Neural cell (in vitro differentiated cells): ENCODE data around the gene PPL. TPM values are rescaled to one million over a fixed set of nuclear protein-coding genes. Genes with fewer than 3 reads are reported as not detected.

Source experiments
- H2AFZ ChIP-seq: fragments of 200-600, 300-800 bp; sonication (generic), shearing (Covaris generic); 2 replicates; pipeline ENCODE4 v1.6.0; 2014; ENCODE audit warnings: low read depth, mild to moderate bottlenecking, antibody characterized with exemption, low read length, moderate library complexity
- H3F3A ChIP-seq: fragments of 200-600 bp; shearing (Covaris generic); 2 replicates; pipeline ENCODE4 v1.6.1; 2016; ENCODE audit warnings: mild to moderate bottlenecking, moderate library complexity, mixed read lengths, antibody characterized with exemption, low read length; ENCODE audit not compliant: insufficient read depth, poor library complexity, severe bottlenecking
- H3K27ac ChIP-seq: fragments of 200-600, 300-800 bp; sonication (generic), shearing (Covaris generic); 2 replicates; pipeline ENCODE4 v1.5.1; 2014; ENCODE audit warnings: mild to moderate bottlenecking, low read length, moderate library complexity
- H3K27me3 ChIP-seq: fragments of 300-800, 200-600 bp; sonication (generic), shearing (Covaris generic); 2 replicates; pipeline ENCODE4 v1.6.0; 2014; ENCODE audit warnings: mild to moderate bottlenecking, low read depth, low read length, moderate library complexity; ENCODE audit not compliant: insufficient read depth
- H3K36me3 ChIP-seq: fragments of 300-800, 200-600 bp; sonication (generic), shearing (Covaris generic); 2 replicates; pipeline ENCODE4 v1.5.1; 2014; ENCODE audit warnings: mild to moderate bottlenecking, antibody characterized with exemption, low read length, moderate library complexity; ENCODE audit not compliant: insufficient read depth
- H3K4me2 ChIP-seq: fragments of 300-800, 200-600 bp; sonication (generic), shearing (Covaris generic); 2 replicates; pipeline ENCODE4 v1.6.0; 2014; ENCODE audit warnings: mild to moderate bottlenecking, low read length
- H3K4me3 ChIP-seq: fragments of 300-800, 200-600 bp; sonication (generic), shearing (Covaris generic); 2 replicates; pipeline ENCODE4 v1.5.1; 2014; ENCODE audit warnings: mild to moderate bottlenecking, low read length, moderate library complexity
- H3K79me2 ChIP-seq: fragments of 200-600 bp; shearing (Covaris generic); replicated peaks from 2 replicates; pipeline ENCODE4 v1.6.0; 2014; ENCODE audit warnings: mild to moderate bottlenecking, low read length, moderate library complexity; ENCODE audit not compliant: insufficient read depth
- H3K9ac ChIP-seq: fragments of 300-800, 200-600 bp; sonication (generic), shearing (Covaris generic); 2 replicates; pipeline ENCODE4 v1.6.1; 2016; ENCODE audit warnings: mild to moderate bottlenecking, low read length, mixed read lengths
- H3K9me2 ChIP-seq: fragments of 200-600 bp; shearing (Covaris generic); 2 replicates; pipeline ENCODE4 v1.6.1; 2016; ENCODE audit warnings: mild to moderate bottlenecking, low read length, mixed read lengths; ENCODE audit not compliant: insufficient read depth
- H3K9me3 ChIP-seq: fragments of 200-600, 300-800 bp; sonication (generic), shearing (Covaris generic); 2 replicates; pipeline ENCODE4 v1.6.1; 2016; ENCODE audit warnings: mild to moderate bottlenecking, mixed run types, low read length, moderate library complexity, mixed read lengths
- H4K20me1 ChIP-seq: fragments of 200-600 bp; shearing (Covaris generic); 2 replicates; pipeline ENCODE4 v1.6.1; 2016; ENCODE audit warnings: mild to moderate bottlenecking, mixed run types; ENCODE audit not compliant: insufficient read depth
- EP300 ChIP-seq: fragments of 450-650 bp; conservative IDR thresholded peaks from 2 replicates; pipeline ENCODE4 v1.6.1; 2014; ENCODE audit warnings: antibody characterized with exemption, mild to moderate bottlenecking, moderate library complexity; ENCODE audit not compliant: poor library complexity, severe bottlenecking
- EZH2 ChIP-seq: fragments of 200-600, 300-800 bp; shearing (Covaris generic), sonication (generic); IDR thresholded peaks from 2 replicates; pipeline ENCODE4 v1.6.1; 2014; ENCODE audit warnings: antibody characterized with exemption, low read length, borderline replicate concordance, mild to moderate bottlenecking; ENCODE audit not compliant: insufficient read depth, poor library complexity, severe bottlenecking
- MXI1 ChIP-seq: fragments of 450-650 bp; conservative IDR thresholded peaks from 2 replicates; pipeline ENCODE4 v1.6.1; 2014; ENCODE audit warnings: antibody characterized with exemption, mild to moderate bottlenecking; ENCODE audit not compliant: poor library complexity, severe bottlenecking
- POLR2AphosphoS5 ChIP-seq: IDR thresholded peaks from 2 replicates; pipeline ENCODE4 v1.6.1; 2012
- RAD21 ChIP-seq: fragments of 450-650 bp; conservative IDR thresholded peaks from 2 replicates; pipeline ENCODE4 v1.6.1; 2014; ENCODE audit warnings: antibody characterized with exemption, mild to moderate bottlenecking, moderate library complexity
- REST ChIP-seq: IDR thresholded peaks from 2 replicates; pipeline ENCODE4 v1.6.1; 2012; ENCODE audit warnings: borderline replicate concordance
- SMC3 ChIP-seq: fragments of 450-650 bp; conservative IDR thresholded peaks from 2 replicates; pipeline ENCODE4 v1.6.1; 2014; ENCODE audit warnings: antibody characterized with exemption, mild to moderate bottlenecking, moderate library complexity; ENCODE audit not compliant: poor library complexity
- TAF1 ChIP-seq: IDR thresholded peaks from 2 replicates; pipeline ENCODE4 v1.6.1; 2012; ENCODE audit warnings: low read depth
- polyA plus RNA-seq: library from polyadenylated mRNA; depleted of rRNA; stranded (reverse); fragments of >200 nt; gene quantifications from 2 replicates; pipeline ENCODE4 v1.2.3, GENCODE V29; 2014
- TF ChIP-seq, protein P1 (sequence below): fragments of 450-650 bp; IDR thresholded peaks from 2 replicates; pipeline ENCODE4 v1.5.1; 2014; ENCODE audit warnings: antibody characterized with exemption, mild to moderate bottlenecking, moderate library complexity; ENCODE audit not compliant: poor library complexity, severe bottlenecking

The PPL gene
- polyA plus RNA-seq, 1 donor from 2014 or later = 0.81 TPM

DNA sequence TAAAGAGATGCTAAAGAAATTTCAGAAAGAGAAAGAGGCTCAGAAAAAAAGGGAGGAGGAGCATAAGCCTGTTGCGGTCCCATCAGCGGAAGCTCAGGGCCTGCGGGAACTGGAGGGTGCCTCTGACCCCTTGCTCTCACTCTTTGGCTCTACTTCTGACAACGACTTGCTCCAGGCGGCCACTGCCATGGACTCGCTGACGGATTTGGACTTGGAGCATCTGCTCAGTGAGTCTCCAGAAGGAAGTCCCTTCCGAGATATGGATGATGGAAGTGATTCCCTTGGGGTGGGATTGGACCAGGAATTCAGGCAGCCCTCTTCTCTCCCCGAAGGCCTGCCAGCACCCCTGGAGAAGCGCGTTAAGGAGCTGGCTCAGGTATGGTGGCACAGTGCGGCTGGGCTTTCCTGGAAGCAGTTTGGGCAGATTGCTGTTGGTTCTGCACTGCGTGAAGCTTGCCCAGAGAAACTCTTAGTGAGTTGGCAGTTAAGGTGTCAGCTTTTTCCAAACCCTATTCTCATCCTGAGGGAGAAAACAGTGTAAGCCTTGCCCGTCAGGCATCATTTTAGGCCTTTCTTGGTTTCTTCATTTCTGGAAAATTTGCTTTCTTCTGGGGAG is 76.1 kb downstream of the PPL start:
- H3K9me2 ChIP-seq = no peaks in the 10 kb centered on the region
- no peaks in the 10 kb centered on the region for H4K20me1 ChIP-seq
- H3F3A ChIP-seq = no peaks in the 10 kb centered on the region
- no peak overlapping the region for H3K27ac ChIP-seq
- no peaks in the 10 kb centered on the region for H3K27me3 ChIP-seq
- no peaks in the 10 kb centered on the region for H3K9me3 ChIP-seq
- no peak overlapping the region for H3K9ac ChIP-seq
- H3K36me3 ChIP-seq = peaks cover 12% of the 10 kb centered on the region
- no peak overlapping the region for H3K4me2 ChIP-seq
- H3K4me3 ChIP-seq = no peak overlapping the region
- TF ChIP-seq POLR2AphosphoS5 (no peak), EP300 (no peak), RAD21 (no peak), TAF1 (no peak), REST (no peak), EZH2 (no peak), SMC3 (no peak), MXI1 (no peak)
- TF ChIP-seq, protein P1, sequence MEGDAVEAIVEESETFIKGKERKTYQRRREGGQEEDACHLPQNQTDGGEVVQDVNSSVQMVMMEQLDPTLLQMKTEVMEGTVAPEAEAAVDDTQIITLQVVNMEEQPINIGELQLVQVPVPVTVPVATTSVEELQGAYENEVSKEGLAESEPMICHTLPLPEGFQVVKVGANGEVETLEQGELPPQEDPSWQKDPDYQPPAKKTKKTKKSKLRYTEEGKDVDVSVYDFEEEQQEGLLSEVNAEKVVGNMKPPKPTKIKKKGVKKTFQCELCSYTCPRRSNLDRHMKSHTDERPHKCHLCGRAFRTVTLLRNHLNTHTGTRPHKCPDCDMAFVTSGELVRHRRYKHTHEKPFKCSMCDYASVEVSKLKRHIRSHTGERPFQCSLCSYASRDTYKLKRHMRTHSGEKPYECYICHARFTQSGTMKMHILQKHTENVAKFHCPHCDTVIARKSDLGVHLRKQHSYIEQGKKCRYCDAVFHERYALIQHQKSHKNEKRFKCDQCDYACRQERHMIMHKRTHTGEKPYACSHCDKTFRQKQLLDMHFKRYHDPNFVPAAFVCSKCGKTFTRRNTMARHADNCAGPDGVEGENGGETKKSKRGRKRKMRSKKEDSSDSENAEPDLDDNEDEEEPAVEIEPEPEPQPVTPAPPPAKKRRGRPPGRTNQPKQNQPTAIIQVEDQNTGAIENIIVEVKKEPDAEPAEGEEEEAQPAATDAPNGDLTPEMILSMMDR = no peak
- peaks cover 18% of the 10 kb centered on the region for H3K79me2 ChIP-seq
- no peak overlapping the region for H2AFZ ChIP-seq

DNA sequence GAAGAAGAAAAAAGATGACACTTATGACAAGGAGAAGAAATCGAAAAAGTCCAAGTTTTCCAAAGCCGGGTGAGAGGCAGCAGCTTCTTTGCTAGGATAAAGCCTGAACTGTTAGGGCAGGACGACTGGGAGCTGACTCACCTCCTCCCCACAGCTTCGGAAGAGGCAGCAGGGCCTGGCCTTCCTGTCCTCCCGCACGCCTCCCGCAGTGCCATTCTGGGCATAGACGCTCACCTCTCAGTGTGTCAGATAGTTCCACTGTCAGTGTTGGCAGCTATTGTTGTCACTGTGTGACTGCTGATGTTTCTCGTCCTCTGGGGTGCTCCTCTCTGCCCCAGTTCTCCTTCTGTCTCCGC is 77.1 kb downstream of the PPL start:
- H3K9me3 ChIP-seq = no peaks in the 10 kb centered on the region
- H3K36me3 ChIP-seq = peaks cover 12% of the 10 kb centered on the region
- no peak overlapping the region for H3K4me3 ChIP-seq
- no peak overlapping the region for H2AFZ ChIP-seq
- H3K27me3 ChIP-seq = no peaks in the 10 kb centered on the region
- peaks cover 13% of the 10 kb centered on the region for H3K79me2 ChIP-seq
- no peak overlapping the region for H3K4me2 ChIP-seq
- no peaks in the 10 kb centered on the region for H4K20me1 ChIP-seq
- no peaks in the 10 kb centered on the region for H3F3A ChIP-seq
- no peaks in the 10 kb centered on the region for H3K9me2 ChIP-seq
- H3K9ac ChIP-seq = no peak overlapping the region
- no peak for TF ChIP-seq TAF1
- TF ChIP-seq MXI1 = no peak
- TF ChIP-seq REST = no peak
- no peak for TF ChIP-seq EZH2
- TF ChIP-seq, protein P1 = no peak
- no peak for TF ChIP-seq SMC3
- no peak for TF ChIP-seq POLR2AphosphoS5
- TF ChIP-seq RAD21 = no peak
- TF ChIP-seq EP300 = no peak
- H3K27ac ChIP-seq = no peak overlapping the region
